ENCODE results near the gene RALGAPA1. TPM values are rescaled to one million over a fixed set of nuclear protein-coding genes. Genes with fewer than 3 reads are reported as not detected.

RALGAPA1 gene
- total and polyA plus RNA-seq, 2 experiments from 2014 or later = 7.5 to 22.2 TPM

DNA sequence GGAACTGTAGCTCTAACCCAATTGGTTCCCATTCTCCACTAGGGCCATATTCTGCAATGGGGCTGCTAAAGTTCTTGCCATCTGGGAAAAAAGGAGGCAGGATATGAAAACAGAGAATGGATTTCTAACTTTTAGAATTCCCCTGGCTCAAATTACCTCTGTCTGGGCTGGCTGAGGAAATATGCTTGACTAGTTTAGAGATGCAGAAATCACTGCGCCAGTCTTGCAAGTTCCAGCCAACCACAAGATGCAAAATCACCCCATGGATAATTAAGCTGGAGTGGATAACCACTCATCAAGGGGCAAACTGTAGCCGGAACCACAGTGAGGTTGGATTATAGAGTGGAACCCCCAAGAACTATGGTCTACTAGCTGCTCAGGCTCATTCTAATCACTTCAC is 126.3 kb downstream of the RALGAPA1 start:
- Histone ChIP-seq H3K27ac (no peak overlapping the region), H3K9ac (no peak overlapping the region), H3K79me2 (ENCODE audit: insufficient read depth) (no peaks in the 10 kb centered on the region), H3K27me3 (replicated peaks; ENCODE audit: insufficient read depth) (no peaks in the 10 kb centered on the region), H3K4me1 (ENCODE audit: insufficient read depth) (no peaks in the 10 kb centered on the region), H3F3A (ENCODE audit: insufficient read depth) (no peaks in the 10 kb centered on the region; the same call in 1 of the 2 replicates), H4K20me1 (ENCODE audit: insufficient read depth) (no peaks in the 10 kb centered on the region), H3K4me2 (ENCODE audit: unreplicated experiment) (no peak overlapping the region), H3K9me2 (ENCODE audit: insufficient read depth) (no peaks in the 10 kb centered on the region), H3K36me3 (ENCODE audit: low read depth) (no peaks in the 10 kb centered on the region), H3K4me3 (no peak overlapping the region), H2AFZ (no peak overlapping the region), H3K9me3 (ENCODE audit: low read depth) (no peaks in the 10 kb centered on the region)
- TF ChIP-seq EZH2 (IDR thresholded peaks at IDR 0.05; ENCODE audit: insufficient read depth, poor library complexity, severe bottlenecking) (no peak), EZH2phosphoT487 (IDR thresholded peaks at IDR 0.05; ENCODE audit: insufficient read depth, low read depth) (no peak)
- DNase-seq = no peak
- in situ Hi-C loops (cut with MboI) = loop anchor here (25.0 kb wide), 2 partner anchors 246 to 546 kb away; no protein-coding TSS in a partner anchor
- WGBS, 2 experiments (ENCODE audit: low coverage in 1 of 2, low lambda C conversion rate in 2 of 2, missing lambda C conversion rate in 2 of 2) = 97 to 100% methylated on average over 2 of the region's 2 CpGs

GRCh38 chr14:35678403-35679028 is 130.6 kb downstream of the RALGAPA1 start:
- WGBS, 2 experiments (ENCODE audit: low coverage in 1 of 2, low lambda C conversion rate in 2 of 2, missing lambda C conversion rate in 2 of 2) = 100% methylated on average over 1 of the region's 1 CpG
- no peak for TF ChIP-seq EZH2 (IDR thresholded peaks at IDR 0.05; ENCODE audit: insufficient read depth, poor library complexity, severe bottlenecking)
- no peak for TF ChIP-seq EZH2phosphoT487 (IDR thresholded peaks at IDR 0.05; ENCODE audit: insufficient read depth, low read depth)

DNA sequence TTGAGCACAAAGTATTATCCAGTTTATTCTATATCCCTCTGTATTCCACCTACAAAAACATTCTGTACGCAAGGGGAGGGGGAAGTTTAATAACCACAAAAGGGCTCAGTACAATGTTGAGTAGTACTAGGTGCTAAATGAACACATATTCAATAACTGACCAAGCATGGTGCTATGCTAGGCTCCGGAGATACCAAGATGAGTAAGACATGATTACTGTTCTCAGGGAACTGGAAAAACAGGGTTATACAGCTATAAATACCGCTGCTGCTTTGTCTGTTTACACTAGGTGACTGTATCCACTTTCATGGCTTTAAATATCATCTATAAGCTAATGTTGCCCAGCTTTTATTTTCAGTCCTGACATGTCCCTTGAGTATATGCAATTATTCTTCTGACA is 139.3 kb downstream of the RALGAPA1 start:
- no peak overlapping the region for H3K4me2 ChIP-seq (ENCODE audit: unreplicated experiment)
- no peaks in the 10 kb centered on the region for H3F3A ChIP-seq (ENCODE audit: insufficient read depth)
- no peaks in the 10 kb centered on the region for H3K9me3 ChIP-seq (ENCODE audit: low read depth)
- no peak overlapping the region for H2AFZ ChIP-seq
- H3K9me2 ChIP-seq (ENCODE audit: insufficient read depth) = no peaks in the 10 kb centered on the region
- no peak overlapping the region for H3K4me3 ChIP-seq
- H3K27me3 ChIP-seq (replicated peaks; ENCODE audit: insufficient read depth) = no peaks in the 10 kb centered on the region
- in situ Hi-C loops (cut with MboI) = no loop called here
- DNase-seq = peak; percentile 56
- no peak overlapping the region for H3K27ac ChIP-seq
- no peaks in the 10 kb centered on the region for H3K79me2 ChIP-seq (ENCODE audit: insufficient read depth)
- H4K20me1 ChIP-seq (ENCODE audit: insufficient read depth) = no peaks in the 10 kb centered on the region
- H3K9ac ChIP-seq = no peak overlapping the region
- H3K36me3 ChIP-seq (ENCODE audit: low read depth) = peaks cover 12% of the 10 kb centered on the region; the same call in 1 of the 2 replicates
- TF ChIP-seq EZH2 (IDR thresholded peaks at IDR 0.05; ENCODE audit: insufficient read depth, poor library complexity, severe bottlenecking) (no peak), EZH2phosphoT487 (IDR thresholded peaks at IDR 0.05; ENCODE audit: insufficient read depth, low read depth) (no peak)
- 64 to 71% methylated on average over 3 of the region's 3 CpGs for WGBS, 2 experiments (ENCODE audit: low coverage in 1 of 2, low lambda C conversion rate in 2 of 2, missing lambda C conversion rate in 2 of 2)
- peaks cover 5% of the 10 kb centered on the region; the same call in 1 of the 2 replicates for H3K4me1 ChIP-seq (ENCODE audit: insufficient read depth)

More at GRCh38 chr14:35678403-35679028, 130.6 kb downstream of the RALGAPA1 start:
- no peaks in the 10 kb centered on the region for H3K9me2 ChIP-seq (ENCODE audit: insufficient read depth)
- in situ Hi-C loops (cut with MboI) = loop anchor here (25.0 kb wide), 2 partner anchors 241 to 541 kb away; no protein-coding TSS in a partner anchor
- no peaks in the 10 kb centered on the region for H3K79me2 ChIP-seq (ENCODE audit: insufficient read depth)
- H3K4me2 ChIP-seq (ENCODE audit: unreplicated experiment) = no peak overlapping the region
- H3K27me3 ChIP-seq (replicated peaks; ENCODE audit: insufficient read depth) = no peaks in the 10 kb centered on the region
- H3F3A ChIP-seq (ENCODE audit: insufficient read depth) = no peaks in the 10 kb centered on the region
- H3K36me3 ChIP-seq (ENCODE audit: low read depth) = peaks cover 13% of the 10 kb centered on the region; the same call in 1 of the 2 replicates
- H4K20me1 ChIP-seq (ENCODE audit: insufficient read depth) = no peaks in the 10 kb centered on the region
- no peak overlapping the region for H3K4me3 ChIP-seq
- no peak for DNase-seq
- no peaks in the 10 kb centered on the region for H3K4me1 ChIP-seq (ENCODE audit: insufficient read depth)
- no peak overlapping the region for H3K27ac ChIP-seq
- no peaks in the 10 kb centered on the region for H3K9me3 ChIP-seq (ENCODE audit: low read depth)
- no peak overlapping the region for H2AFZ ChIP-seq
- H3K9ac ChIP-seq = no peak overlapping the region

- Histone ChIP-seq H3K27ac (no peak overlapping the region), H3K9ac (no peak overlapping the region), H3F3A (ENCODE audit: insufficient read depth) (no peaks in the 10 kb centered on the region), H3K79me2 (ENCODE audit: insufficient read depth) (no peaks in the 10 kb centered on the region), H2AFZ (no peak overlapping the region), H3K4me3 (no peak overlapping the region), H3K9me2 (ENCODE audit: insufficient read depth) (no peaks in the 10 kb centered on the region), H4K20me1 (ENCODE audit: insufficient read depth) (no peaks in the 10 kb centered on the region), H3K27me3 (replicated peaks; ENCODE audit: insufficient read depth) (no peaks in the 10 kb centered on the region), H3K36me3 (ENCODE audit: low read depth) (peaks cover 4% of the 10 kb centered on the region; the same call in 1 of the 2 replicates), H3K4me2 (ENCODE audit: unreplicated experiment) (no peak overlapping the region), H3K4me1 (ENCODE audit: insufficient read depth) (peaks cover 5% of the 10 kb centered on the region; the same call in 1 of the 2 replicates), H3K9me3 (ENCODE audit: low read depth) (no peaks in the 10 kb centered on the region)
- DNase-seq = no peak
- TF ChIP-seq EZH2phosphoT487 (IDR thresholded peaks at IDR 0.05; ENCODE audit: insufficient read depth, low read depth) = no peak
- TF ChIP-seq EZH2 (IDR thresholded peaks at IDR 0.05; ENCODE audit: insufficient read depth, poor library complexity, severe bottlenecking) = no peak
- in situ Hi-C loops (cut with MboI) = no loop called here
Measured at GRCh38 chr14:35666429-35667043, 142.6 kb downstream of the RALGAPA1 start.

Measured in GM23248 (cell line).